ENCODE results near the gene GJB3. TPM values are rescaled to one million over a fixed set of nuclear protein-coding genes. Genes with fewer than 3 reads are reported as not detected.

Gene GJB3
- total RNA-seq, 1 experiment from 2014 or later: 0.96 TPM

GRCh38 chr1:34740161-34740868, 40.7 kb upstream of the GJB3 start:
- Mint-ChIP-seq H3K27me3 (ENCODE audit: low read depth) (peaks cover 25% of the 10 kb centered on the region), H3K9me3 (no peaks in the 10 kb centered on the region), H3K4me1 (peaks cover 12 to 27% of the 10 kb centered on the region in 2 experiments), H3K4me3 (0 out of 5 replicates have a peak overlapping the region, but pooled peaks of 1 of the 2 experiments have one; percentile 24), H3K36me3 (ENCODE audit: insufficient read depth in 1 of 3, low read depth in 3 of 3) (no peaks in the 10 kb centered on the region), H3K27ac (no peak overlapping the region)
- no peak overlapping the region for H3T11ph ChIP-seq (ENCODE audit: low read length)
- no peak overlapping the region for H3K27ac ChIP-seq (ENCODE audit: insufficient read length, low read depth, low read length)
- H2AFZ ChIP-seq (ENCODE audit: low read length): no peak overlapping the region
- no CpG with 5 or more reads among the region's 18 CpGs for WGBS (ENCODE audit: extremely low coverage, insufficient read length, low lambda C conversion rate)
- no peaks in the 10 kb centered on the region for H3K79me1 ChIP-seq (ENCODE audit: insufficient read depth, low read depth, low read length, poor library complexity, severe bottlenecking)
- H4K5ac ChIP-seq (ENCODE audit: insufficient read length, low read depth, low read length): no peak overlapping the region
- H2BK5ac ChIP-seq (ENCODE audit: insufficient read length, low read length): no peak overlapping the region
- peak; percentile 69 for DNase-seq
- H3K4me1 ChIP-seq (ENCODE audit: insufficient read depth, low read length): no peaks in the 10 kb centered on the region
- no peak overlapping the region for H2BK12ac ChIP-seq (ENCODE audit: insufficient read length, low read depth, low read length)
- H2AK5ac ChIP-seq (ENCODE audit: insufficient read length, low read length): no peak overlapping the region
- no peaks in the 10 kb centered on the region for H3K9me3 ChIP-seq (ENCODE audit: control insufficient read depth, low read depth, low read length)
- H3K9ac ChIP-seq (ENCODE audit: extremely low read depth, insufficient read length, low read length): no peak overlapping the region
- no peak overlapping the region for H3K4ac ChIP-seq (ENCODE audit: low read depth, low read length)
- no peak overlapping the region for H4K8ac ChIP-seq (replicated peaks; ENCODE audit: insufficient read length, low read depth, low read length)
- no peak overlapping the region for H2BK20ac ChIP-seq (ENCODE audit: low read depth, low read length, poor library complexity, severe bottlenecking)
- no peak overlapping the region for H3K18ac ChIP-seq (ENCODE audit: insufficient read length, low read depth, low read length)
- H3K23me2 ChIP-seq (ENCODE audit: insufficient read length, low read depth, low read length, poor library complexity, severe bottlenecking): no peaks in the 10 kb centered on the region
- no peak overlapping the region for H4K91ac ChIP-seq (ENCODE audit: insufficient read length, low read depth, low read length)
- H3K14ac ChIP-seq (ENCODE audit: insufficient read depth, low read length): no peak overlapping the region
- TF ChIP-seq, protein P1, sequence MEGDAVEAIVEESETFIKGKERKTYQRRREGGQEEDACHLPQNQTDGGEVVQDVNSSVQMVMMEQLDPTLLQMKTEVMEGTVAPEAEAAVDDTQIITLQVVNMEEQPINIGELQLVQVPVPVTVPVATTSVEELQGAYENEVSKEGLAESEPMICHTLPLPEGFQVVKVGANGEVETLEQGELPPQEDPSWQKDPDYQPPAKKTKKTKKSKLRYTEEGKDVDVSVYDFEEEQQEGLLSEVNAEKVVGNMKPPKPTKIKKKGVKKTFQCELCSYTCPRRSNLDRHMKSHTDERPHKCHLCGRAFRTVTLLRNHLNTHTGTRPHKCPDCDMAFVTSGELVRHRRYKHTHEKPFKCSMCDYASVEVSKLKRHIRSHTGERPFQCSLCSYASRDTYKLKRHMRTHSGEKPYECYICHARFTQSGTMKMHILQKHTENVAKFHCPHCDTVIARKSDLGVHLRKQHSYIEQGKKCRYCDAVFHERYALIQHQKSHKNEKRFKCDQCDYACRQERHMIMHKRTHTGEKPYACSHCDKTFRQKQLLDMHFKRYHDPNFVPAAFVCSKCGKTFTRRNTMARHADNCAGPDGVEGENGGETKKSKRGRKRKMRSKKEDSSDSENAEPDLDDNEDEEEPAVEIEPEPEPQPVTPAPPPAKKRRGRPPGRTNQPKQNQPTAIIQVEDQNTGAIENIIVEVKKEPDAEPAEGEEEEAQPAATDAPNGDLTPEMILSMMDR (conservative IDR thresholded peaks at IDR 0.05): peak; percentile 33; the same call in 1 of the 3 replicates
- no peak overlapping the region for H3K4me2 ChIP-seq (ENCODE audit: insufficient read depth, insufficient read length, low read length)
- no peak overlapping the region for H3K56ac ChIP-seq (ENCODE audit: insufficient read length, low read depth, low read length)
- no peaks in the 10 kb centered on the region for H3K79me2 ChIP-seq (ENCODE audit: insufficient read depth, low read length)
- H2BK120ac ChIP-seq (ENCODE audit: low read depth, low read length, poor library complexity, severe bottlenecking): no peak overlapping the region
- H3K23ac ChIP-seq (ENCODE audit: insufficient read length, low read depth, low read length): no peak overlapping the region
- H2BK15ac ChIP-seq (ENCODE audit: low read depth, low read length): no peak overlapping the region
- no peaks in the 10 kb centered on the region for H4K20me1 ChIP-seq (ENCODE audit: control insufficient read depth, insufficient read depth, insufficient read length)
- no peaks in the 10 kb centered on the region for H3K27me3 ChIP-seq (ENCODE audit: insufficient read depth, low read length)
